ENCODE measurements around the gene PEAK3. TPM values are rescaled to one million over a fixed set of nuclear protein-coding genes. Genes with fewer than 3 reads are reported as not detected.

Gene PEAK3
- total and polyA plus RNA-seq, 10 of the 15 experiments (the other 5 are each of a cell fraction or from before 2014, with no cell fraction given), result 0.03 to 0.10 (median 0.05) TPM; not detected in 7

- Histone ChIP-seq H3K4me2 (ENCODE audit: control insufficient read depth, insufficient read depth) (no peak overlapping the region), H3K27ac (ENCODE audit: control insufficient read depth, insufficient read depth) (no peak overlapping the region), H3K79me2 (ENCODE audit: control insufficient read depth, insufficient read depth, low read length) (no peaks in the 10 kb centered on the region), H2AFZ (ENCODE audit: control insufficient read depth, low read depth, low read length) (no peak overlapping the region), H3K9ac (ENCODE audit: control insufficient read depth, insufficient read depth, low read length) (no peak overlapping the region), H3K4me3 (no peak overlapping the region), H3K36me3 (ENCODE audit: control insufficient read depth in 2 of 2, insufficient read depth in 2 of 2, low read length in 1 of 2) (peaks cover 0 to 43% of the 10 kb centered on the region in 2 experiments; a peak in 3 of 4 replicates), H3K4me1 (ENCODE audit: control insufficient read depth, insufficient read depth, low read length) (no peaks in the 10 kb centered on the region; the same call in 1 of the 2 replicates), H3K9me3 (replicated peaks; ENCODE audit: control insufficient read depth, insufficient read depth, low read length) (no peaks in the 10 kb centered on the region), H3K27me3 (replicated peaks in 1 of 2; ENCODE audit: control insufficient read depth in 2 of 2, insufficient read depth in 2 of 2, low read length in 1 of 2) (no peaks in the 10 kb centered on the region), H4K20me1 (ENCODE audit: control insufficient read depth, insufficient read depth) (no peaks in the 10 kb centered on the region)
- WGBS (ENCODE audit: insufficient coverage, insufficient replicate concordance, low lambda C conversion rate, missing lambda C conversion rate), result 84% methylated on average over 46 of the region's 53 CpGs
- in situ Hi-C loops (cut with MboI), result no loop called here
- RAD21 ChIA-PET (ENCODE audit: unreplicated experiment), result interaction anchor here (0.9 to 1.5 kb wide), 3 partner anchors 9 to 71 kb away, joined by 3 to 4 read pairs (median 3); partner anchors contain the start of gene PLEKHJ1
- no peak for ATAC-seq
- CTCF ChIA-PET, result interaction anchor here (0.5 to 2.0 kb wide), 3 partner anchors 51 to 71 kb away, joined by 3 to 6 read pairs (median 3); no protein-coding TSS in a partner anchor
- BruUV-seq (replicated peaks), result no TSS peak
- DNase-seq (ENCODE audit: low read depth, low spot score), result no peak
- no peak for FAIRE-seq
- intact Hi-C loops (cut with micrococcal nuclease; ENCODE audit: unreplicated experiment), result no loop called here
- SMC1A ChIA-PET (ENCODE audit: uncharacterized antibody, unreplicated experiment), result no interaction called here
- POLR2A ChIA-PET, result interaction anchor here (1.0 kb wide), 1 partner anchor 59 kb away, joined by 5 read pairs; no protein-coding TSS in a partner anchor
- TF ChIP-seq CREB1 (IDR thresholded peaks at IDR 0.05; ENCODE audit: low read depth) (no peak), HDGF (IDR thresholded peaks at IDR 0.05) (no peak), TCF12 (IDR thresholded peaks at IDR 0.05; ENCODE audit: low read depth, low read length) (no peak), ZNF207 (IDR thresholded peaks at IDR 0.05; ENCODE audit: borderline replicate concordance) (no peak), SUPT20H (IDR thresholded peaks at IDR 0.05; ENCODE audit: borderline replicate concordance, control insufficient read depth, low read depth, low read length) (no peak), MAX (IDR thresholded peaks at IDR 0.05; ENCODE audit: low read depth, low read length) (no peak), SIX5 (IDR thresholded peaks at IDR 0.05; ENCODE audit: low read depth, low read length, severe bottlenecking) (no peak), HSF1 (IDR thresholded peaks at IDR 0.05; ENCODE audit: low read depth, low read length) (no peak), SPI1 (IDR thresholded peaks at IDR 0.05; ENCODE audit: borderline replicate concordance, insufficient read depth, low read depth, low read length) (no peak), SMAD5 (IDR thresholded peaks at IDR 0.05; ENCODE audit: low read depth) (no peak), ZBTB4 (CRISPR knock-in tag; IDR thresholded peaks at IDR 0.05) (no peak), ELK1 (IDR thresholded peaks at IDR 0.05; ENCODE audit: low read depth, low read length) (no peak), TAF1 (IDR thresholded peaks at IDR 0.05; ENCODE audit: borderline replicate concordance, low read depth, low read length) (no peak), BCL3 (IDR thresholded peaks at IDR 0.05; ENCODE audit: borderline replicate concordance, insufficient read depth, low read depth, low read length, poor library complexity, severe bottlenecking) (no peak), MTA3 (IDR thresholded peaks at IDR 0.05; ENCODE audit: borderline replicate concordance, low read length) (no peak), EGR1 (IDR thresholded peaks at IDR 0.05; ENCODE audit: borderline replicate concordance in 1 of 2, low read depth in 2 of 2, low read length in 2 of 2) (no peak)
These were observed 55.1 kb downstream of the PEAK3 start for GRCh38 chr19:2226840-2227360.
